Measurements from ENCODE around the gene DENND2C.

DENND2C gene

GRCh38 chr1:114701931-114702330 is 32.1 kb upstream of the DENND2C start:
- Histone ChIP-seq H3K27me3 (replicated peaks; ENCODE audit: control insufficient read depth, insufficient read depth, low read length) (no peaks in the 10 kb centered on the region), H3K4me3 (ENCODE audit: low read length) (no peak overlapping the region), H3K9me3 (ENCODE audit: control insufficient read depth, low read length) (no peaks in the 10 kb centered on the region), H3K4me1 (ENCODE audit: control insufficient read depth, insufficient read depth, low read length) (peaks cover 16% of the 10 kb centered on the region), H3K36me3 (ENCODE audit: control insufficient read depth, insufficient read depth, low read length, severe bottlenecking) (peaks cover 19% of the 10 kb centered on the region), H3K9ac (ENCODE audit: low read length) (no peak overlapping the region)
- DNase-seq (ENCODE audit: low read depth) = no peak

DNA sequence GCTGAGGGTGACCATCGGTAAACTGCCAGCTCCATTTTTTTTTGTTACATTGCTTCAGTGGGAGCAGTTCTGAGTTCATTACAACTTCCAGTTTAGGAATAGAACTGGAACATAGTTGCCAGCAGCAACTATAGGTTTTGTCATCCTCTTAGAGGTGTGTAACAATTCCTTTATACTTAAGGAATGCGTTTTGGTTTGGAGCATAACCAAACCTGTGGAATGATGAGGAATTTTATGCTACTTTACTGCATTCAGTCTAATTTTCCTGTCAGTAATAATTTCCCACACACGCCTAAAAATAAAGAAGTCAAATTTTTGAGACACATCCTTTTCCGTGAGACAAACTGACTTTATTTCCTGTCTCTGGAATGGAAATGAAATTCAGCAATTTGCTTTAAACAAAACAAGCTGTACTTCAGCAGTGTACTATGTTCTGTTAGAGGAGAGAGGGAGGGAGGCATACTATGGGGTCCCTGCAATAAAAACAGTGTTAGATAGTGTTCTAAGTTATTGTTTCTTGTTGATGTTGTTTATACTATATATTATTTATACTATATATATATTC is 30.3 kb upstream of the DENND2C start:
- no peaks in the 10 kb centered on the region for H3K9me3 ChIP-seq (ENCODE audit: control insufficient read depth, low read length)
- H3K4me1 ChIP-seq (ENCODE audit: control insufficient read depth, insufficient read depth, low read length) = peaks cover 16% of the 10 kb centered on the region
- no peak overlapping the region for H3K9ac ChIP-seq (ENCODE audit: low read length)
- no peaks in the 10 kb centered on the region for H3K27me3 ChIP-seq (replicated peaks; ENCODE audit: control insufficient read depth, insufficient read depth, low read length)
- DNase-seq (ENCODE audit: low read depth) = peak; percentile 31
- peaks cover 1% of the 10 kb centered on the region for H3K36me3 ChIP-seq (ENCODE audit: control insufficient read depth, insufficient read depth, low read length, severe bottlenecking)
- H3K4me3 ChIP-seq (ENCODE audit: low read length) = no peak overlapping the region

GRCh38 chr1:114696810-114697209 is 27.0 kb upstream of the DENND2C start:
- Histone ChIP-seq H3K9ac (ENCODE audit: low read length) (no peak overlapping the region), H3K36me3 (ENCODE audit: control insufficient read depth, insufficient read depth, low read length, severe bottlenecking) (no peaks in the 10 kb centered on the region), H3K4me1 (ENCODE audit: control insufficient read depth, insufficient read depth, low read length) (no peaks in the 10 kb centered on the region), H3K9me3 (ENCODE audit: control insufficient read depth, low read length) (no peaks in the 10 kb centered on the region), H3K4me3 (ENCODE audit: low read length) (no peak overlapping the region), H3K27me3 (replicated peaks; ENCODE audit: control insufficient read depth, insufficient read depth, low read length) (no peaks in the 10 kb centered on the region)
- no peak for DNase-seq (ENCODE audit: low read depth)

DNA sequence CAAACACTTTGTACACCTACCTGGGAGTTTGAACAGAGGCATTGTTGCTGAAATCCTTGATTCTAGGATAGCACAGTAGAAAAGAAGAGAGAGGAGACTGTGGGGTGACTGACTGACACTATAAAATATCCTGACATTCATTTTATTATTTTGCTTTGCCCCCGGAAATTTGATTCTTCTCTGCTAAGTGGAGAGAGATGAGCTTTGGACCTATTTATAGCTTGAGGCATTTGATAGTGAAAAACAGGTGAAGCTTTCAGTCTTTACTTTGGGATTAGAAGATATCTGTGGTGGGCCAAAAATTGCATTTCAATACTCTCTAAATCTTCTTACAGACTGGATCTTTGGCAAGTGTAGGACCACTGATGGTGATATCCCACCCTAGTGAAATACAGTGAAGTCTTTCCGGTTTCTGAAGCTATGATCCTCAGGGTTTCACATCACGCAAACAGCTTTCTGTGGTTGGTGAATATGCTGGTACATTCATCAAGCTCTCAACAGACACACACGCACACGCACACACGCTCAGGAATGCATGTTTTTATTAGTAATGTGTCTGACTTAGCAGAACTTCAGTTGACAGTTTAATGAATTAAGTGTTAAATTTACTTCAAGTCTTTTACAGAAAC is 25.7 kb upstream of the DENND2C start, which contains the start of gene AMPD1:
TSS of gene AMPD1 (minus strand) at position 117 of the 629 bp plus-strand sequence. CDS start at position 42, 75 bp downstream.
- H3K27me3 ChIP-seq (replicated peaks; ENCODE audit: control insufficient read depth, insufficient read depth, low read length) = no peaks in the 10 kb centered on the region
- H3K9me3 ChIP-seq (ENCODE audit: control insufficient read depth, low read length) = no peaks in the 10 kb centered on the region
- no peaks in the 10 kb centered on the region for H3K36me3 ChIP-seq (ENCODE audit: control insufficient read depth, insufficient read depth, low read length, severe bottlenecking)
- H3K4me3 ChIP-seq (ENCODE audit: low read length) = no peak within 1 kb of the TSS
- no peaks in the 10 kb centered on the region for H3K4me1 ChIP-seq (ENCODE audit: control insufficient read depth, insufficient read depth, low read length)
- no peak for DNase-seq (ENCODE audit: low read depth)
- no peak within 1 kb of the TSS for H3K9ac ChIP-seq (ENCODE audit: low read length)

- Histone ChIP-seq H3K9ac (ENCODE audit: low read length) (no peak overlapping the region), H3K9me3 (ENCODE audit: control insufficient read depth, low read length) (no peaks in the 10 kb centered on the region), H3K36me3 (ENCODE audit: control insufficient read depth, insufficient read depth, low read length, severe bottlenecking) (no peaks in the 10 kb centered on the region), H3K27me3 (replicated peaks; ENCODE audit: control insufficient read depth, insufficient read depth, low read length) (peaks cover 2% of the 10 kb centered on the region), H3K4me3 (ENCODE audit: low read length) (no peak overlapping the region), H3K4me1 (ENCODE audit: control insufficient read depth, insufficient read depth, low read length) (no peaks in the 10 kb centered on the region)
- no peak for DNase-seq (ENCODE audit: low read depth)
Observed at GRCh38 chr1:114694540-114695310, 24.9 kb upstream of the DENND2C start.

DNA sequence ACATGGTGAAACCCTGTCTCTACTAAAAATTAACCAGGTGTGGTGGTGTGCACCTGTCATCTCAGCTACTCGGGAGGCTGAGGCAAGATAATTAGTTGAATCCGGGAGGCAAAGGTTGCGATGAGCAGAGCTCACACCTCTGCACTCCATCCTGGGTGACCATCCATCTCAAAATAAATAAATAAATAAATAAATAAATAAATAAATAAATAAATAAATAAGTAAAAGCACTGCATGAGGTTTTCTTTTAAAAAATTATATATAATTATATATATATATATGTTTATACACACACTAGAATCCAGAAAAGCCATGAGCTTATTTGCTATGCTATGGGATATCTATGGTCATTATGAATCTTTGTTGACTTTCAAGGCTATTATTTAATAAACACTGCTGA is 23.1 kb upstream of the DENND2C start:
- Histone ChIP-seq H3K9ac (ENCODE audit: low read length) (no peak overlapping the region), H3K27me3 (replicated peaks; ENCODE audit: control insufficient read depth, insufficient read depth, low read length) (peaks cover 16% of the 10 kb centered on the region), H3K36me3 (ENCODE audit: control insufficient read depth, insufficient read depth, low read length, severe bottlenecking) (no peaks in the 10 kb centered on the region), H3K4me1 (ENCODE audit: control insufficient read depth, insufficient read depth, low read length) (no peaks in the 10 kb centered on the region), H3K9me3 (ENCODE audit: control insufficient read depth, low read length) (no peaks in the 10 kb centered on the region), H3K4me3 (ENCODE audit: low read length) (no peak overlapping the region)
- no peak for DNase-seq (ENCODE audit: low read depth)

GRCh38 chr1:114691061-114691460 is 21.2 kb upstream of the DENND2C start:
- H3K27me3 ChIP-seq (replicated peaks; ENCODE audit: control insufficient read depth, insufficient read depth, low read length) = peaks cover 27% of the 10 kb centered on the region
- H3K4me1 ChIP-seq (ENCODE audit: control insufficient read depth, insufficient read depth, low read length) = no peaks in the 10 kb centered on the region
- no peaks in the 10 kb centered on the region for H3K36me3 ChIP-seq (ENCODE audit: control insufficient read depth, insufficient read depth, low read length, severe bottlenecking)
- H3K9ac ChIP-seq (ENCODE audit: low read length) = no peak overlapping the region
- DNase-seq (ENCODE audit: low read depth) = no peak
- no peaks in the 10 kb centered on the region for H3K9me3 ChIP-seq (ENCODE audit: control insufficient read depth, low read length)
- no peak overlapping the region for H3K4me3 ChIP-seq (ENCODE audit: low read length)

DNA sequence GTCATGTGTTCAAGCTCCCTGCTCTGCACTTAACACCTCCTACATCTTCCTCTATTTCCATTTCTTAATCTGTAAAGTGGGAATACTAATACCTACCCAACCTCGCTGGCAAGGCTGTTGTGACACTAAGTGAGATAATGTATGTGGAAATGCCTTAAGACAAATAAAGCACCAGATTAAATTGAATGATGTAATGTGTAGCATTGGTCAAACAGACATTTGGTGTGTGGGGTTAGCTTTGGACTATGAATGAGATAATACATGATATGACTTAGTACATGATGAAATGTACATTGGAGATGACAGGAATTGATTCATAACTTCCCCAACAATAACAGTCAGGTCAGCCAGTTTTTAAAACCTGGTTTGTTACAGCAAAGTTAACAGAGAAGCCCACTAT is 20.3 kb upstream of the DENND2C start:
- H3K4me3 ChIP-seq (ENCODE audit: low read length) = no peak overlapping the region
- H3K9me3 ChIP-seq (ENCODE audit: control insufficient read depth, low read length) = no peaks in the 10 kb centered on the region
- no peaks in the 10 kb centered on the region for H3K4me1 ChIP-seq (ENCODE audit: control insufficient read depth, insufficient read depth, low read length)
- H3K27me3 ChIP-seq (replicated peaks; ENCODE audit: control insufficient read depth, insufficient read depth, low read length) = peaks cover 35% of the 10 kb centered on the region
- H3K9ac ChIP-seq (ENCODE audit: low read length) = no peak overlapping the region
- no peak for DNase-seq (ENCODE audit: low read depth)
- no peaks in the 10 kb centered on the region for H3K36me3 ChIP-seq (ENCODE audit: control insufficient read depth, insufficient read depth, low read length, severe bottlenecking)

GRCh38 chr1:114688526-114688925 is 18.7 kb upstream of the DENND2C start:
- Histone ChIP-seq H3K27me3 (replicated peaks; ENCODE audit: control insufficient read depth, insufficient read depth, low read length) (peaks cover 42% of the 10 kb centered on the region), H3K9ac (ENCODE audit: low read length) (no peak overlapping the region), H3K36me3 (ENCODE audit: control insufficient read depth, insufficient read depth, low read length, severe bottlenecking) (no peaks in the 10 kb centered on the region), H3K4me1 (ENCODE audit: control insufficient read depth, insufficient read depth, low read length) (no peaks in the 10 kb centered on the region), H3K9me3 (ENCODE audit: control insufficient read depth, low read length) (no peaks in the 10 kb centered on the region), H3K4me3 (ENCODE audit: low read length) (no peak overlapping the region)
- no peak for DNase-seq (ENCODE audit: low read depth)

DNA sequence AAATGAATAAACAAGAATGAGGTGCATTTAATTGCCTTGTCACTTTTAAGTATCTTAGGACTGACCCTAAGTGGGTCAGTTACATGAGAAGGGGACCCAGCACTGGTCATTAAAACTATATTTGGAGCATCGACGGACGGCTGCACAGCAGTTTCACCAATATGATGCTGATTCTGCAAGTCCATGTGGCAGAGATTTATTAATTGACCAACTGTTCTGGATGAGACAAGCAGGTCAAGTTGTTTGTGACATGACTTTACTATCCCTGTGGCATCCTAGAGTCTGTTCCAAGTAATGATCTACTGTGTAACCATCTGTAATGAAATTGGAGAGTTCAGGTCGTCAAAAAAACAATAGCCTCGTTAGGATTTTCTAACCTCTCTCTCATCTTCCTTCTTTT is 16.0 kb upstream of the DENND2C start:
- H3K9ac ChIP-seq (ENCODE audit: low read length) = no peak overlapping the region
- DNase-seq (ENCODE audit: low read depth) = no peak
- H3K36me3 ChIP-seq (ENCODE audit: control insufficient read depth, insufficient read depth, low read length, severe bottlenecking) = no peaks in the 10 kb centered on the region
- no peaks in the 10 kb centered on the region for H3K9me3 ChIP-seq (ENCODE audit: control insufficient read depth, low read length)
- peaks cover 42% of the 10 kb centered on the region for H3K27me3 ChIP-seq (replicated peaks; ENCODE audit: control insufficient read depth, insufficient read depth, low read length)
- H3K4me3 ChIP-seq (ENCODE audit: low read length) = no peak overlapping the region
- no peaks in the 10 kb centered on the region for H3K4me1 ChIP-seq (ENCODE audit: control insufficient read depth, insufficient read depth, low read length)

DNA sequence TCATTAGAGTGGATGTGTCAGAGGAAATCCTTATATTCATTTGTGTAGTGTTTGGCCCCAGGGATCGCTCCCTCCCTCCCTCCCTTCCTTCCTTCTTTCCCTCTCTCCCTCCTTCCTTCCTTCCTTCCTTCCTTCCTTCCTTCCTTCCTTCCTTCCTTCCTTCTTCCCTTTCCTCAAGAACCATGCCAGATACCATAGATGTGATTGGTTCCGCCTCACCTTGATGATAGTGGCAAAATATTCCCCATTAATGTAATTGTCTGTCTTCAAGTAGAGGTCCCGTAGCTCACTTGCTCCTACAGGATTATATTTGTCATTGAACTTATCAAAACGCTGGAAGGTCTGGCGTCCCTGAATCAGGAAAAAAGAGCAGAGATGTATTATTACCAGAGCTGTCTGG is 7.8 kb upstream of the DENND2C start:
- Histone ChIP-seq H3K4me1 (ENCODE audit: control insufficient read depth, insufficient read depth, low read length) (no peaks in the 10 kb centered on the region), H3K4me3 (ENCODE audit: low read length) (no peak overlapping the region), H3K9me3 (ENCODE audit: control insufficient read depth, low read length) (no peaks in the 10 kb centered on the region), H3K9ac (ENCODE audit: low read length) (no peak overlapping the region), H3K27me3 (replicated peaks; ENCODE audit: control insufficient read depth, insufficient read depth, low read length) (peaks cover 5% of the 10 kb centered on the region), H3K36me3 (ENCODE audit: control insufficient read depth, insufficient read depth, low read length, severe bottlenecking) (no peaks in the 10 kb centered on the region)
- no peak for DNase-seq (ENCODE audit: low read depth)

Measured in adipocyte (in vitro differentiated cells).